ENCODE data around the gene TP53BP2.

The TP53BP2 gene

DNA sequence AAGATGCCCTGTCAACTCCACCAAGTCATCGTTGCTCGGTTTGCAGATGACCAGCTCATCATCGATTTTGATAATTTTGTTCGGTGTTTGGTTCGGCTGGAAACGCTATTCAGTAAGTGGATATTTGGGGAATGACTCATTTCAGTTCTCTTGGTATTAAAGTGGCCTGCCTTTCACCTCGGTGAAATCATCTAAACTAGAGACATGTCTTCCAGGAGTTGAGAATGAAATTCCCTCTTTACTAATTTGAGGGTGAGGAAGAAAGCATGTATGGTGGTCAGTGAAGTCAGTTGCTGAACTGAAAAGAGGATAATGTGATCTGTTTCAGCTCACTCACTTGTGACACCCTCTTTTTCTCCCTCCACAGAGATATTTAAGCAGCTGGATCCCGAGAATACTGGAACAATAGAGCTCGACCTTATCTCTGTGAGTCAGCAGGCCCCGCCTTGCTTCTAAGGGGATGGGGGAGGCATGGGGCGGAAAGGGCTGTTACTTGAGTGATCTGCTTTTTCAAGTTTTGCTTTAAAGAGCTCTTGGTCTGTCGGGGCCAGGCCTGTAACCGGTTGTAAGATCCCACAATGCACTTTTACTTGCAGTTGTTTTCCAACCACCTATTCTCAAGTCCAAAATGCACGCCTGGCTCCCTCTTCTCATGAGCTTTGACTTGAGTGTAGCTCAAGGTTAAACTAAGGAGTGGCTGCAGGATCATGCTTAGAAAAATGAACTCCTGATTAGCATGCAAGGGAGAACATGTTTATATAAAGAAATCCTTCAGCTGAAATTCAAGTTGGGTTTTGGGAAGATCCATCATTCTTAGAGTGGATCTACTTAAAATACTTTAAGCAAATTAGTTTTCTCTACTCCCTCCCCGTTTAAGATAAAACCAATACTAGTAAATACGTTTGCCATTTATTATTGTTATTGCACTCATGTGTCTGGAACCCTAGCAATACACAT lies 73.7 kb downstream of the TP53BP2 start:
- Histone ChIP-seq H3K9me3 (ENCODE audit: insufficient read depth, low read length) (no peaks in the 10 kb centered on the region), H3K4me1 (ENCODE audit: low read length) (peaks cover 12% of the 10 kb centered on the region), H3K36me3 (replicated peaks; ENCODE audit: low read depth, low read length) (peaks cover 74% of the 10 kb centered on the region), H3K4me2 (ENCODE audit: low read length) (no peak overlapping the region), H3K4me3 (ENCODE audit: low read length) (no peak overlapping the region), H3K27me3 (ENCODE audit: low read depth, low read length) (no peaks in the 10 kb centered on the region), H3K9ac (ENCODE audit: low read length) (no peak overlapping the region), H2AFZ (ENCODE audit: low read depth, low read length) (no peak overlapping the region), H4K20me1 (ENCODE audit: insufficient read depth, low read length) (peaks cover 8% of the 10 kb centered on the region; the same call in 1 of the 2 replicates), H3K27ac (ENCODE audit: low read length) (no peak overlapping the region), H3K79me2 (ENCODE audit: low read length) (no peaks in the 10 kb centered on the region)
- TF ChIP-seq, protein P1, sequence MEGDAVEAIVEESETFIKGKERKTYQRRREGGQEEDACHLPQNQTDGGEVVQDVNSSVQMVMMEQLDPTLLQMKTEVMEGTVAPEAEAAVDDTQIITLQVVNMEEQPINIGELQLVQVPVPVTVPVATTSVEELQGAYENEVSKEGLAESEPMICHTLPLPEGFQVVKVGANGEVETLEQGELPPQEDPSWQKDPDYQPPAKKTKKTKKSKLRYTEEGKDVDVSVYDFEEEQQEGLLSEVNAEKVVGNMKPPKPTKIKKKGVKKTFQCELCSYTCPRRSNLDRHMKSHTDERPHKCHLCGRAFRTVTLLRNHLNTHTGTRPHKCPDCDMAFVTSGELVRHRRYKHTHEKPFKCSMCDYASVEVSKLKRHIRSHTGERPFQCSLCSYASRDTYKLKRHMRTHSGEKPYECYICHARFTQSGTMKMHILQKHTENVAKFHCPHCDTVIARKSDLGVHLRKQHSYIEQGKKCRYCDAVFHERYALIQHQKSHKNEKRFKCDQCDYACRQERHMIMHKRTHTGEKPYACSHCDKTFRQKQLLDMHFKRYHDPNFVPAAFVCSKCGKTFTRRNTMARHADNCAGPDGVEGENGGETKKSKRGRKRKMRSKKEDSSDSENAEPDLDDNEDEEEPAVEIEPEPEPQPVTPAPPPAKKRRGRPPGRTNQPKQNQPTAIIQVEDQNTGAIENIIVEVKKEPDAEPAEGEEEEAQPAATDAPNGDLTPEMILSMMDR (IDR thresholded peaks at IDR 0.05; ENCODE audit: low read depth, low read length) = no peak

DNA sequence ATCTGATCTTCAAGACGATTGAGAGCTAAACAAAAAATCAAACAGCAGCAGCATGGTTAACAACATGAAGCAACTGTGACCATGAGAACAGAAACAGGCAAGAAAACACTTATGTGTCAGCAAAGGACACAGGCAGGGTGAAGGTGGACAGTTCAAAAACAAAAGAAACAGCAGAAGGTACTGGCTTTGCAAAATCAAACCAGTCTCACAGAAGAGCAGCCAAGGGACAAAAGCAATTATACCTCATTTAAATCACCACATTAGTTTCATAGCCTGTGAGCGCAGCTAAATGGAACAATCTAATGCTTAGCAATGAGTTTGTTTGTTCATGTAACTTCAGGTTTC lies 74.3 kb downstream of the TP53BP2 start:
- Histone ChIP-seq H3K79me2 (ENCODE audit: low read length) (no peaks in the 10 kb centered on the region), H3K4me1 (ENCODE audit: low read length) (peaks cover 10% of the 10 kb centered on the region), H3K4me2 (ENCODE audit: low read length) (no peak overlapping the region), H3K36me3 (replicated peaks; ENCODE audit: low read depth, low read length) (peaks cover 69% of the 10 kb centered on the region), H3K9ac (ENCODE audit: low read length) (no peak overlapping the region), H2AFZ (ENCODE audit: low read depth, low read length) (no peak overlapping the region), H3K9me3 (ENCODE audit: insufficient read depth, low read length) (no peaks in the 10 kb centered on the region), H3K27ac (ENCODE audit: low read length) (no peak overlapping the region), H3K4me3 (ENCODE audit: low read length) (no peak overlapping the region), H4K20me1 (ENCODE audit: insufficient read depth, low read length) (peaks cover 8% of the 10 kb centered on the region; the same call in 1 of the 2 replicates), H3K27me3 (ENCODE audit: low read depth, low read length) (no peaks in the 10 kb centered on the region)
- TF ChIP-seq, protein P1 (IDR thresholded peaks at IDR 0.05; ENCODE audit: low read depth, low read length) = no peak
- no peak for TF ChIP-seq EZH2phosphoT487 (IDR thresholded peaks at IDR 0.05; ENCODE audit: low read depth)

DNA sequence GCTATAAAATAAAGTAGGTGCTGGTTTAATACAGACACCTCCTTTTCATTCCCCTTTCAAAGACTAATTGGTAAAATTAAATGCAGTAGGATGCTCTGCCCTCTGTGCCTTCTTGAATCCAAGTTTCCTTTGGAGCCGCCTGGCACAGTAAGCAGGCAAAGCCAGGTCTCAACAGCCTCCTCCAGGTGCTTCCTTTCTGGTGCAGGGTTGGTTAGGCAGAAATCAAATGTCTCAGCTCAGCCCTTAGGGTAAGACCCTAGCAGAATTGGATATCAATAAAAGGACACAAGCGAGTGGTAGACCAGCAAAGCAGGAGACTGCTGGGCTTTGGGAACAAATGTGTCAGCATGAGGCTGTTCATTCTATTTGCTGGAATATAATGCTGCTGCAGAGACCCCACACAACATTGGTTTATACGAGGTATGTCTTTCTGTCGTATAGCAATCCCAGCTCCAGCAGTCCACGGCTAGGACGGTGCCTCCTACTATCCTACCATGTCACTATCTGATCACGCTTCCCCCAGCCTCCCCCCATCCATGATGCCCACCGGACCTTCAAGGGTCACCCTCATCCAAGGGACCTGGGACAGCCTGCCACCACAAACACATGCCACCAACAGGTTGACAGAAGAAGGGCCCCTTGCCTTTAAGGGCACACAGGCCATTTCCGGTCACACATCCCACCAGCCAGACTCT lies 75.0 kb downstream of the TP53BP2 start:
- Histone ChIP-seq H3K79me2 (ENCODE audit: low read length) (no peaks in the 10 kb centered on the region), H3K9ac (ENCODE audit: low read length) (no peak overlapping the region), H4K20me1 (ENCODE audit: insufficient read depth, low read length) (peaks cover 1% of the 10 kb centered on the region; the same call in 1 of the 2 replicates), H3K9me3 (ENCODE audit: insufficient read depth, low read length) (no peaks in the 10 kb centered on the region), H3K27ac (ENCODE audit: low read length) (no peak overlapping the region), H2AFZ (ENCODE audit: low read depth, low read length) (no peak overlapping the region), H3K4me2 (ENCODE audit: low read length) (no peak overlapping the region), H3K36me3 (replicated peaks; ENCODE audit: low read depth, low read length) (peaks cover 62% of the 10 kb centered on the region), H3K4me1 (ENCODE audit: low read length) (peaks cover 3% of the 10 kb centered on the region; the same call in 1 of the 2 replicates), H3K4me3 (ENCODE audit: low read length) (no peak overlapping the region), H3K27me3 (ENCODE audit: low read depth, low read length) (no peaks in the 10 kb centered on the region)
- TF ChIP-seq, protein P1 (IDR thresholded peaks at IDR 0.05; ENCODE audit: low read depth, low read length) = no peak
- TF ChIP-seq EZH2phosphoT487 (IDR thresholded peaks at IDR 0.05; ENCODE audit: low read depth) = no peak

DNA sequence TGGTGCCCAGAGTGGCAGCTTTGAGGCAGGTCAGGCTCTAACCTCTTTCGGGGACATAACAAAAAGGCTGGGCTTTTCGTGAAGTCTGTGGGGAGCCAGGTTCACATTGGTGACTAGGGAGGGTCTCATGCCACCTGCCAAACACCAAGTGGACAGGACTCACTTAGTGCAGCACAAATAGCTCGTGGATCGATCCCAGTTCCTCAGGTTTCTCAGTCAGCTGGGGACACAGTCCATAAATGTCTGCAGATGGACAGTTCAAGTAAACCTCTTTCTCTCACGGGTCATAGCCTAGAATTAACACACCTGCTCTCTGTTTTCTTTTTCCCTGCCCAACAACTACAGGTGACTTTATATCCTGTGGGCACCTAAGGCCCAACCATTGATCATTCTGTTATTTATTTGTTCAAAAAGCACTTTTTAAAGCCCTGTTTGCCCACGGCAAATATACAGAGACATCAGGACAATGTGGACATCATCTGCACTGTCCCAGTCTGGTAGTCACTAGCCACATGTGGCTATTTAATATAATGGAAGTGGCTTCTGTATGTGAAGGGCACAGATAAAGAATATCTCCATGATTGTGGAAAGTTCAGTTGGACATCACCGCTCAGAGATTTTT lies 79.9 kb downstream of the TP53BP2 start:
- no peak overlapping the region for H3K4me2 ChIP-seq (ENCODE audit: low read length)
- no peaks in the 10 kb centered on the region for H3K27me3 ChIP-seq (ENCODE audit: low read depth, low read length)
- no peak overlapping the region for H3K27ac ChIP-seq (ENCODE audit: low read length)
- no peaks in the 10 kb centered on the region for H4K20me1 ChIP-seq (ENCODE audit: insufficient read depth, low read length)
- H3K9me3 ChIP-seq (ENCODE audit: insufficient read depth, low read length) = no peaks in the 10 kb centered on the region
- H3K79me2 ChIP-seq (ENCODE audit: low read length) = no peaks in the 10 kb centered on the region
- H3K36me3 ChIP-seq (replicated peaks; ENCODE audit: low read depth, low read length) = peaks cover 21% of the 10 kb centered on the region
- no peak overlapping the region for H3K9ac ChIP-seq (ENCODE audit: low read length)
- TF ChIP-seq, protein P1 (IDR thresholded peaks at IDR 0.05; ENCODE audit: low read depth, low read length) = no peak
- TF ChIP-seq EZH2phosphoT487 (IDR thresholded peaks at IDR 0.05; ENCODE audit: low read depth) = no peak
- H3K4me1 ChIP-seq (ENCODE audit: low read length) = no peaks in the 10 kb centered on the region
- no peak overlapping the region for H3K4me3 ChIP-seq (ENCODE audit: low read length)
- H2AFZ ChIP-seq (ENCODE audit: low read depth, low read length) = no peak overlapping the region

Measured in OCI-LY3 (cell line).